ENCODE data around the gene PAX7.

Gene PAX7

DNA sequence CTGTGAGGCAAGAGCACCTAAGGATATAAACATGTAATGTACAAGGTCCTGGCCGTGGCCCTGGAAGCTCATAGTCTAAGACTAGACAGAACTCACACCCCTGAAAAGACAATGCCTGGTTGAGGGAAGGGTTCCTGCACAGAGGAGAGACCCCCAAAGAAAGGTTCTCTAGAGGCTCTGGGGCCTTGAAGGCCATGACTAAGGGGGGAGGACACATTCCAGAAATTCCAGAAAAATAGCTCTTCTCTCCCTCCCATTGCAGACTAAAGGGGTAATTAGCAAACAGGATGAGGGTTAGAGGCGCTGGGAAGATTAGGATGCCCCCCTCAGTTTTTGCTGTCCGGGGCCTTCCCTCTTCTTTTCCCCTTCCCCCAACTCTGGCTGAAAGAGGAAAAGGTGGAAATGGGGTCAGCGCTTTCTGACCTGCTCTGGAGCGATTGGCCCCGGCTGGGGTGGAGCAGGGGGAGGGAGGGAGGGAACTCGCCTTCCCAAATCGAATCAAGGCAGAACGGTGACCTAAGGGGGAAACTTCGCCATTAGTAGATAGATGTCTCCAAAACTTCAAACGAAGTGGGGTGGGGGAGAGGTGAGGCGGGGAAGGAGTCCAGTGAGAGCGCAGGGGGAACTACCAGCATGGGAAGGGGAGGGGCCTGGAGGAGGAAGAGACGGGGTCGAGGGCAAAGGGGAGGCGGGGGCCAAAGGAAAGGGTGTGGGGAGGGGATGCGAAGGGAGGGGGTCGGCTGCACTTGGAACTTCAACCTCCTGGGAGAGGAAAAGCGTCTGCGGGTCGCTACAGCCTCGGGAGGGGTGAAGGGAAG, 11.8 kb downstream of the PAX7 start:
- no peak for DNase-seq

DNA sequence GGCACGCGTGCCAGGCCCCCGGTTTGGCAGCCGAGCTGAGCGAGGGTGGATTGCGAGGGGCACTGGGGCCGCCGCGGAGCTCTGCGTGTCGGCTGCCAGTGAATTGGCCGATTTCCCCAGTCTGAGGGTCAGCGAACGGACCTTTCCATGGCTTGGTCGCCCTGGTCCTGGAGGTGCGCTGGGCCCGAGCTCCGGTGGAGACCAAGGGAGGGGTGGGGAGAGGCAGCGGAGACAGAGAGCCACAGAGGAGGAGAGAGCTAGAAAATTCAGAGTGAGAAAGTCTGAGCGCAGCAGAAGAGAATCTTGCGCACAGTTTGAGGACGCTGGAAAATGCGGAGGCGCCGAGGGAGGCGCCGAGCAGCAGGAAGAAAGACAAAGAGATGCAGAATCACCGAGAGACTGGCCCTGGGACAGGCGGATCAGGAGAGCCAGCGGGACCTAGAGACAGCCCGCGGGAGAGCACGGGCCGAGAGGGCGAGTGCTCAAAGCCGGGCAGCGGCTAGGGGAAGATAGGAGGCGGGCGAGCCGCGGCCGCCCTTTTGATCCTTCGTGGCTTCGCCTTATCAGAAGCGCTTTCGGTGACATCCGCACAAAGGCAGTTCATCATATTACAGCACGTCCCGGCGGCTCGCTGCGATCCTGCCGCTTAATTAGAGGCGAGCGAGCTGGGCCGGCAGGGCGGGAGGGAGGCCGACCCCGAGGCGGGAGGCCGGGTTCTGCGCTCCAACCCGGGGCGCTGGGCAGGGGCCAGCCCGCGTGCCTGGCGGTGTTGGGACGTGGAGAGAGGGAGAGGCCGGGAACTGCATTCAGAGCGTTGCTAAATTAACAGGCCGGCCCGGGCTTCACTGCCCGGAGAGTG, 12.7 kb downstream of the PAX7 start:
- DNase-seq: no peak

GRCh38 chr1:18644013-18644399, 13.4 kb downstream of the PAX7 start:
- DNase-seq: no peak

- DNase-seq: no peak
Measured at GRCh38 chr1:18644446-18644845, 13.8 kb downstream of the PAX7 start.

DNA sequence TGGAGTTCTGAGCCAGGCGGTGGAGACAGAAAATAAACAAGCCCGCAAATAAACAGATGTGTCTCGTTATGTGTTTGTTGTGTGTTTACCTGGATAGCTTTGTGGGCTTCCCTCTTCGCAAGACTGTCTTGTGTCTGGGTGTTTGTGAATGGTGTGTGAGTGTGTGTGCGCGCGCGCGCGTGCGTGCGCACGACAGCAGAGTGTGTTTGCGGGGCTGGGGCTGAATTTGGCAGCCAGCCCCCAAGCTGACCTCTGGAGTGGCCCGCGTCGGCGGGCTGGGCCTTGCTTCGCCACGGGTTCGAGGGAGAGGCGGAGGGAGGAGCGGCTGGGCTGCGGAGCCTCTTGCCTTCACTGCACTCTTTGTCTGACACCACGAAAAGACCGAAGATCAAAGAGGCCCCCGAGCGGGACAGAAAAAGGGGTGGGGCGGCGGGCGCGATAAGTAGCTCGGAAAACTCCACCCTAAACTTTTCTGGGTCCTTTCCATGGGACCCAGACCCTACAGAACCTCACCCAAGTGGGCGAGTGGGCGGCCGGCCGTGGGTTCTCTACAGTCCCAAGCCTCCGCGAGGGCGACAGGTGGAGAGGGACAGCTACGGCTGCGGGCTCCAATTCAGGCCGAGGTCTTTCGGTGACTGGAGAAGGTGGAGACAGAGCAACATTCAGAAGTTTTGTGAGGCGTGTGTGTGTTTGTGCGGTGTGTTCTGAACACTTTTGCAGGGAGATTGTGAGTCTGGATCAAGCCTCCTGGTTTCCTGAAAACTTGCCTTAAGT, 14.5 kb downstream of the PAX7 start:
- DNase-seq: no peak

- DNase-seq: no peak
Measured at GRCh38 chr1:18645747-18646090, 15.1 kb downstream of the PAX7 start.

DNA sequence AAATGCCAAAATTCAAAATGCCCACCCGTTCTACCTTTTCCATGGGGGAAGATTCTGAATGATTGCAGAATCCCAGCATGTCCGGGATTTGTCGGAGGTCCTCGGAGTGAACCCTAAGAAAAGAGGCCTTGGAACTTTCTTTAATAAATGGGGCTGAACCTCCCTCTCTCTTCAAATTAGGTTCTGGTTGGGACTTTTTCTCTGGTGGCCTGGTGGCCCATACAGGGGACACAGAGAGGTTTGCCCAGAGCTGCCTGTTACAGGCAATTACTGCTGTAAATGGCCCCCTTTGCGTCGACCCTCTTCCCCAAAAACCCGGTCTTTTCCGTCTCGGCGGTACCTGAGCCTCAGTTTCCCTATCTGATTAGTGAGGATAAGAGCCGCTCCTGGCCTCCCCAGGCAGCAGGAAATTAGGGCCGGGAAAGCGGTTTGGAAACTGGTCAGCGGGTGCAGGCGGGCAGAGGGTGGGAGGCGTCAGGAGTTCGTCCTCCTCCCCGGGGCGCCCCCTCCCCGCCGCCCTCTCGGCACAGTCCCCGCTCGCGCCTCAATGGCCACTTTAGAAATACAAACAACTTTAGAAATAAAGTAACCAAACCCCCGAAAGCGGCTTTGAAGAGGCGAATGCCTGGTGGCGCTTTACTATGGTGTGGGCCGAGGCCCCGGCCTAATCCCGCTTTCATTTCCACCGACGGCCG, 15.6 kb downstream of the PAX7 start:
- DNase-seq: no peak

DNA sequence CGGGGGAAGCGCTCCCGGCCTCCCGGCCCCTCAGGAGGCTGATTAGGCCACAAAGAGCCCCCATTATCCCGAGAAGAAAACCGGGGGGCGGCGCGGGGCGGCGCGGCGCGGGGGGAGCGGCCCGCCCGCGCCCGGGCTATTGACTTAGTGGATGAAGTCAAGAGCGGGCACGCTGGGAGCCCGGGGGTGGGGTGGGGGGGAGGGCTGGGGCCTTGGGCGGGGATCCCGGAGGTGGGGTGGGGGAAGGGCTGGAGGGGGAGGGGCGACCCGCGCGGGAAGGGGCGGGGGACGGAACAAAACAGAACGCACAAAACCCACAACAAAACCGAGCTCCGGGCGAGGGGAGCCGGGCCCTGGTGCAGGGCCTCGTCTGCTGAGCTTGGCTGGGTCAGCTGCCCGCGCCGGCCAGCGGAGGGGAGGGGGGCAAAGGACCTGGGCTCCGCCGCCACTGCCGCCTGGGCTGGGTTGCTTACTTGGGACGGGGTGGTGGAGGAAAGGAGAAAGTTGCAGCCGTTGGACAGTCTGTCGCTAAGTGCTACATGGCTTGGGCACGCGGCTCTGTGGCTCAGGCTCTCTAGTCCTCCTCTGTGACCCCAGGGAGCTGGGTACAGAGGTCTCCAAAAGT, 16.3 kb downstream of the PAX7 start:
- DNase-seq: no peak

DNA sequence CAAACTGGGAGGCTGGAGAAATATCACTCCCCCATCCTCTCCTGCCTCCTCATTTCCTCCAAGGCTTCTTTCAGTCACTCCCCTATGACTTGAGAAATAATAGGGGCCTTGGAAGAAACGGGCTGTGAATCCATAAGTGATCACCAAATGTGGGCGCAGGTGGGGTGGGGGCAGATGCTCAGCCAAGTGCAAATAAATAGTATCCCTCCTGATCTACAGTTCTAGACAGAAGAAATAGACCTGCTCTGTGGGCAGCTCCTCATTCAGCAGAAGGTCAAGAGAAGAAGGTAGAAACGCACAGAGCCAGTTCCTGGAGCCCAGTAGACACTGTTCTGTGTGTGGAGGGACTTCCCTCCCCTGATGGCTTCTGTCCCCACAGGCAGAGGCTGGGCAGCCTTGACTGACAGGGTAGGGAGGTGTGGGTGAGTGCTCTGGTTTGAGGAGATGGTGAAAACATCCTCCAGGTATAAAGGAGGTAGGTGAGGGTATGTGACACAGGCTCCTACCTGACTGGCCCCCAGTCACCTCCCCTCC, 17.1 kb downstream of the PAX7 start:
- DNase-seq: no peak

DNA sequence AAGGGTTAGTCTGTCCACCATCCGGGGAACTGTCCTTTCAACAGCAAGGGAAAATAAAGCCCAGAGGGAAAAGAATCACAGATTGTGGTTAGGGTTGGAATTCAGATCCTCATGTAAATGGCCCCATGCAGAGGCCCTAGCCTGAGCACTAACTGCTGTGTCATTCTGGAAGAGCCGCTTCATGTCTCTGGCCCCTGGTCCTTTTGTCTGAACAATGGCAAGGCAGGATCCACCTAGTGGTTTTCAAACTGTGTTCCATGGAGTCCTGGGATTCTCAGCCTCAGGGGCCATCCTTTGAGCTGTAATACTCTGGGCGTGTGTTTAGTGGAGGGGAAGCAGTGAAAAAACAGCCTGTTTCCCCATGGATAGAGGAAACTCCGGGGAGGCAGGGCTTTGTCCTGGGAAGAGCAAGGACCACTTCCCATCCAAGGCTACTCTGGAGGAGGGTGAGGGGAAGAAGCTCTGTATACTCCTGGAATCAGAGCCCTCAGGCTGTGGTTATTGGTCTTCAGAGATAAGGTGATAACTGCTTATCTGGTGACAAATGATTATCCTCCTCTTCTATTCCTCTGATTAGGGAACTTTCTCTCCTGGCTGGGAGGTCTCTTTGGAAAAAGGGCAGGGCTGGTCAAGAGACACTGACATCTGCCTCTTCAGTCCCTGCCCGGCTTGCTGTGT, 19.2 kb downstream of the PAX7 start:
- DNase-seq: no peak

GRCh38 chr1:18651713-18652112, 21.1 kb downstream of the PAX7 start:
- DNase-seq: peak in 1 of 4 experiments; percentile 36

GRCh38 chr1:18652791-18653190, 22.1 kb downstream of the PAX7 start:
- no peak for DNase-seq

DNA sequence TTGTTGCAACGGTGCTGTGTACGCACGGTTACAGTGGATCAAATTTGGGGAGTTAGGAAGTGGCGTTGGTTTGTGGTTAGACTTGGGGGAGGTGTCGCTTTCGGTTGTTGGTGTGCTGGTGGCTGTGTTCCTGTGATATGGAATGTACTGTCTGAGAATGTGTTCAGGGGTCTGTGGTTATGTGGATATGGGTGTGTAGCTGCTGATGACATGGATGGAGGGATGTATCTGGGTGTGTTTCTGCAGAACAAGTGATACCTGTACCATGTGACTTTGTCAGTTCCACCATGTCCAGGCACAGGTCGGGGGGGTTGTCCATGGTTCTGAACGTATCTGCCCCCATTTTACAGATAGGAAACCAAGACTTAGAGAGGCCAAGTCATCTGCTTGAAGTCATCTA, 22.7 kb downstream of the PAX7 start:
- no peak for DNase-seq

DNA sequence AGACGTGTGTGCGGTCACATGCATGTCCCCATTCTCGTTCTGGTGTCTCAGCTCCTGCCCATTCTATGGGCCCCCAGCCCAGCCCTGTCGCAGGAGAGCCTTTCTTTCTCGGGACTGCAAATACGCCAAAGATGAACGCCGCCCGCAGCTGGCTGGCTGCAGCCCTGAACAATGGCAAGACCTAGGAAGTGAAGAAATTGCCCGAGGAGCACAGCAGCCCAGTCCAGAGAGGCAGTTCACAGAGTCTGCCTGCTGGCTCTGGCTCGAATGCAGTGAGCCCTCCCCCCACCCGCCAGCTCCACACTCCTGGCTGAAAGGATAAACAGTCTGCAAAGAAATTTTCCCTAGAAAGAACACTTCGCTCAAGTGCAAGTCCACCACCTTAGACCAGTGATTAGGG, 23.3 kb downstream of the PAX7 start:
- no peak for DNase-seq

GRCh38 chr1:18654599-18654998, 24.0 kb downstream of the PAX7 start:
- DNase-seq: no peak

GRCh38 chr1:18657506-18658201, 27.0 kb downstream of the PAX7 start:
- DNase-seq: no peak

DNA sequence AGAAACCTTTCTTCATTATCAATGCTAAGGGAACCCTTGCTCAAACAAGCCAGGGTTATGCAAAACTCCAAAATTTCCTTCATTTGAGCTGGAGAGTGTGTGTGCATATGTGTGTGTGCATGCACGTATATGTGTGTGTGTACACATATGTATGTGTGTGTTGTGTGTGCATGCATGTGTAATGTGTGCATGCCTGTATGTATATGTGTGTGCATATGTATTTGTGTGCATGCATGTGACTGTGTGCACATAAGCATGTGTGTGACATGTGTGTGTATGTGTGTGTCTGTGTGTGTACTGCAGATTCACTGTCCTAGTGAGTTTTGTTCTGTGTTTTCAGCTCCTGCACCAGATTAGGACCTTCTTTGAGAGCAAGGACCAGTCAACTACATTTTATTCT, 28.2 kb downstream of the PAX7 start:
- no peak for DNase-seq

DNA sequence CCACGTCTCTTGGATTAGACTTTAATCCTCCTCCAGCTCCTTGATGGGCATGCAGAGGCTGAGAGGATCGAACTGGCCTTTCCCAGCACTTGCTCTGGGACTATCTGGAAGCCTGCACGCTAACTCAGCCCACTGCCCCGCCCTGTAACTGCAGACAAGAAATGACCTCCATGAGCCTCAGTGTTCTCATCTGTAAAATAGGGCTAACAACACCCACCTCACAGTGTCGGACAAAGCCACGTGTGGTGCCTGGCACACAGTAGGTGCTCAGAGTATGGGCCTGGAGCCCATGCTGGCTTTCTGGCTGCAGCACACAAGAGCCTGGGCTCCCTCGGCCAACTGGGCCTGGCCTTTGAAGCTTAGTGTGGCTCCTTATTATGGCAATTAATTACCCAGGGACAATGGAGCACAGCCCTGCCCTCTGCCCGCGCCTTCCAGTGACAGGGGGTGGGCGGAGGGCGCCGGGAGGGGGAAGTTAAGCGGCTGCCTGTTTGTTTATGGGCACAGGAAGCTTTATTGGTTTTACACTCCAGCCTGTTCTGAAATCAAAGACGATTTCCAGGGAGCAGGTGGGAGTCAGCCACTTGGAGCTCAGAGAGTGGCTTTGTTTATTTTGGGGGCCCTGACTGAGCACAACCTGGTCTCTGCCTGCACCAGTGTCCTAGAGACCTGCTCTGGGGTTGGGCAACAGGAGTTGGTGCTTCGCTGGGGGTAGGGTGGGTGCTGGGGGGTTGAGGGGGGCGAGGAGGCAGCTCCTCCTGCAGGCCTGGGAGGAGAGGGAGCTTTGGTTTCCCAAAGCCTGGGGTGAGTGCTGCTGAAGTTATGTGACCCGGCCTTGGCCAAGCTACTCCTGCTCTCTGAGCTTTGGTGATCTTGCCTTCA, 31.0 kb downstream of the PAX7 start:
- no peak for DNase-seq

DNA sequence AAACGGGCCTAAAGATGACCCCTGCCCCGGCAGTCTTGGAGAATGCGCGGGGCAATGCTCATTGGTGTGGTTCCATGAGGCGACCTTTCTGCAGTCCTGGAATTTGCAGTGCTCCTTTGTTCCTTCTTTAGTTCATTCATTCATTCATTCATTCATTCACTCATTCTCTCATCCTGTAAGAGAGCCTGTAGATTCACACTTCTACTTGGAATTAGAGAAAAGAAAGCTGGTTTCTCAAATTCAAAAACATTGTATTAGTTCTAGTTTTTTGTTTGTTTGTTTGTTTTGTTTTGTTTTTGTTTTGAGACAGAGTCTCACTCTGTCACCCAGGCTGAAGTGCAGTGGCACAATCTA, 31.6 kb downstream of the PAX7 start:
- DNase-seq: no peak

- DNase-seq: no peak
Measured at GRCh38 chr1:18666317-18666920, 35.8 kb downstream of the PAX7 start.
